Neural progenitor cell (in vitro differentiated cells): Measurements from ENCODE around the gene KIAA0825.

ENCODE experiments used
- CTCF ChIP-seq: fragments of 200-600 bp; sonication (generic); IDR thresholded peaks from 2 replicates; pipeline ENCODE4 v1.5.1; 2017; ENCODE audit warnings: antibody characterized with exemption, mild to moderate bottlenecking
- EZH2 ChIP-seq: fragments of 200-600 bp; sonication (generic); IDR thresholded peaks from 2 replicates; pipeline ENCODE4 v1.6.1; 2017; ENCODE audit warnings: antibody characterized with exemption, mild to moderate bottlenecking, moderate library complexity

- TF ChIP-seq CTCF (no peak), EZH2 (no peak)
Observed at GRCh38 chr5:94523018-94523417, 95.4 kb downstream of the KIAA0825 start.
